ENCODE measurements around the gene WNK1. TPM values are rescaled to one million over a fixed set of nuclear protein-coding genes. Genes with fewer than 3 reads are reported as not detected.

WNK1 gene
- total RNA-seq, 2 experiments from 2014 or later = 84.1 to 131 TPM

DNA sequence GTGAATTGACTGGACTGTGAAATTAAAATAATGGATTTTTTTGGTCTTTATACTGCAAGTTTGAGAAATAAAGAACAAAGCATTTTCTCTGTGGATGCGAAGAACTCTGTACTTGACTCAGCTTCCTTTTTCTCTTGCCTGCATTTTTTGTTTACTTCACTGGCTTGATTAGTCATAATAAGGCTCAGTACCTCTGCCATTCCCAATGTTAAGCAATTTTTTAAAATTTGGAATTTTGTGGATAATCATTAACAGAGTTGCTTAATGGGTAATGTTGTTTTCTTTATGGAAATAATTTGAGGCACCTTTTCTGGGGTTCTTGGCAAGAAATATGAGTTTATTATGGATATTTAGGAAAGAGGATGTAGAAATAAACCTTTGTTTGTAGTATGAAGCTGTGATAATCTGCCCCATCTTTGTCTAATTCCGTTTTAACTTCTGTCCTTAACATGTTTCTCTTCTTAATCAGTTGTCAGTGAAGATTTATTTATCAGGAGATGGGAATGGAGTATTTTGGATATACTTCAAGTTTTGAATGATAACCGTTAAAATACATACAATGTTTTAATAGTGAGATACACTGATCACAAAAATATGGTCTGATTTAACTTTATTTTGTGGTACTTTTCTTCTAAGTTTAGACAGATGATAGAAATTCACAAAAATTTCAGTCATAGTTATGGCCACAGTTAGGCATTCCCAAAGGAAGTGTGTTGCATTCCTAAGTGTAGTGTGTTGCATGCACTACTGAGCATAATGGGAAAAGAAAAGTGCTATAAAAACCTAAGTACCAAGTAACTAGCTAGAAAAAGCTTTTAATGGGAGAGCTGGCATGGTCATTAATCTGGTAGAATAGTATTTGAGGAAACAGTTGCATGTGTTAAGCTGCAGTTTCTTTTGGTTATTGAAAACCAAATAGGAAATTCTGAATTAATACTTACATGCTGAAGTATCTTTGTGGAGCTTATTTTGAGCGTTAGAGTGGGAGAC is 27.7 kb downstream of the WNK1 start:
- H3K27ac ChIP-seq (ENCODE audit: low read depth, low read length, poor library complexity, severe bottlenecking) = no peak overlapping the region
- peaks cover 30% of the 10 kb centered on the region for H4K20me1 ChIP-seq (ENCODE audit: insufficient read depth, low read length)
- peaks cover 13% of the 10 kb centered on the region for H3K36me3 ChIP-seq (ENCODE audit: insufficient read depth, low read length)
- H3K4me1 ChIP-seq (ENCODE audit: insufficient read depth, low read length, poor library complexity, severe bottlenecking) = peaks cover 6% of the 10 kb centered on the region
- H3K9me3 ChIP-seq (ENCODE audit: low read length) = no peaks in the 10 kb centered on the region
- H3K9me2 ChIP-seq (ENCODE audit: insufficient read depth, low read length) = no peaks in the 10 kb centered on the region
- no peak overlapping the region for H3K4me3 ChIP-seq (ENCODE audit: low read depth, low read length, poor library complexity, severe bottlenecking)
- H3K79me2 ChIP-seq (ENCODE audit: insufficient read depth, low read depth, low read length) = peaks cover 88% of the 10 kb centered on the region
- intact Hi-C loops (cut with micrococcal nuclease; ENCODE audit: unreplicated experiment) = no loop called here
- DNase-seq (ENCODE audit: low spot score) = no peak
- no peak overlapping the region; the same call in 1 of the 2 replicates for H3K4me2 ChIP-seq (ENCODE audit: low read length)
- POLR2A ChIA-PET = interaction anchor here (0.6 to 2.3 kb wide), 8 partner anchors 8 to 120 kb away, joined by 3 to 8 read pairs (median 4); no protein-coding TSS in a partner anchor
- no TSS peak for BruUV-seq (replicated peaks)
- TF ChIP-seq, protein P1, sequence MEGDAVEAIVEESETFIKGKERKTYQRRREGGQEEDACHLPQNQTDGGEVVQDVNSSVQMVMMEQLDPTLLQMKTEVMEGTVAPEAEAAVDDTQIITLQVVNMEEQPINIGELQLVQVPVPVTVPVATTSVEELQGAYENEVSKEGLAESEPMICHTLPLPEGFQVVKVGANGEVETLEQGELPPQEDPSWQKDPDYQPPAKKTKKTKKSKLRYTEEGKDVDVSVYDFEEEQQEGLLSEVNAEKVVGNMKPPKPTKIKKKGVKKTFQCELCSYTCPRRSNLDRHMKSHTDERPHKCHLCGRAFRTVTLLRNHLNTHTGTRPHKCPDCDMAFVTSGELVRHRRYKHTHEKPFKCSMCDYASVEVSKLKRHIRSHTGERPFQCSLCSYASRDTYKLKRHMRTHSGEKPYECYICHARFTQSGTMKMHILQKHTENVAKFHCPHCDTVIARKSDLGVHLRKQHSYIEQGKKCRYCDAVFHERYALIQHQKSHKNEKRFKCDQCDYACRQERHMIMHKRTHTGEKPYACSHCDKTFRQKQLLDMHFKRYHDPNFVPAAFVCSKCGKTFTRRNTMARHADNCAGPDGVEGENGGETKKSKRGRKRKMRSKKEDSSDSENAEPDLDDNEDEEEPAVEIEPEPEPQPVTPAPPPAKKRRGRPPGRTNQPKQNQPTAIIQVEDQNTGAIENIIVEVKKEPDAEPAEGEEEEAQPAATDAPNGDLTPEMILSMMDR (conservative IDR thresholded peaks at IDR 0.05; ENCODE audit: low read length) = no peak
- no peak for TF ChIP-seq EZH2phosphoT487 (IDR thresholded peaks at IDR 0.05; ENCODE audit: borderline replicate concordance, low read depth, low read length)
- CTCF ChIA-PET (ENCODE audit: unreplicated experiment) = no interaction called here
- no peak overlapping the region for H2AFZ ChIP-seq (ENCODE audit: low read length)

DNA sequence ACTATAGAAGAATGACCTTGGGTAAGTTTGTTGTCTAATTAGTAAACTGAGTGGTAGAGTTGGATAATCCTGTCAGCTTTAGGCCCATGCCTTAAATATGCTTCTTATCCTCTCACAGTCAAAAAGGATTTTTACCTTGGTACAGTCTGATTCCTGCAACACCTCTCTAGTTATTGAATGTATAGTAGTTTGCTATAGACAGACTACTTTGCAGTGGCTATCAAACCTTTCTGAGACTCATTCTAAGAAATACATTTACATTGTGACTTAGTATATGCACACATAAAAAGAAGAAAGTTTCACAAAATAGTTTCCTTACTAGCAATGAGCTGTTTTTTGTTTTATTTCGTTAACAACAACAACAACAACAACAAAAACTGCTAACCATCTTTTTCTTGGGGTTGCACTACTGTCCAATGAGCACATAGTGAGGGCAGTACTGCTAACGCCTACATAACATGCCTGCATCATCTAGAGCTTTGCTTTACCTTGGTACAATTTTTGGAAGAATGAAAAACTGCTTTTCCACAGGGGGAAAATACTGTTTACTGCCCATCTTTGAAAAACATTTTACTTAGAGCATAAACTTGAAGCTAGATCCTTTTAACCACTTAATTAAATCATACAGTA is 28.5 kb downstream of the WNK1 start:
- H3K36me3 ChIP-seq (ENCODE audit: insufficient read depth, low read length) = peaks cover 4% of the 10 kb centered on the region
- no peaks in the 10 kb centered on the region for H3K9me2 ChIP-seq (ENCODE audit: insufficient read depth, low read length)
- H3K4me1 ChIP-seq (ENCODE audit: insufficient read depth, low read length, poor library complexity, severe bottlenecking) = peaks cover 6% of the 10 kb centered on the region
- no peak overlapping the region for H3K27ac ChIP-seq (ENCODE audit: low read depth, low read length, poor library complexity, severe bottlenecking)
- no peak overlapping the region for H2AFZ ChIP-seq (ENCODE audit: low read length)
- CTCF ChIA-PET (ENCODE audit: unreplicated experiment) = no interaction called here
- H3K4me2 ChIP-seq (ENCODE audit: low read length) = no peak overlapping the region
- POLR2A ChIA-PET = interaction anchor here (0.5 to 2.3 kb wide), 11 partner anchors 9 to 1001 kb away, joined by 3 to 8 read pairs (median 4); no protein-coding TSS in a partner anchor
- H3K9me3 ChIP-seq (ENCODE audit: low read length) = no peaks in the 10 kb centered on the region
- H4K20me1 ChIP-seq (ENCODE audit: insufficient read depth, low read length) = peaks cover 24% of the 10 kb centered on the region
- BruUV-seq (replicated peaks) = no TSS peak
- H3K79me2 ChIP-seq (ENCODE audit: insufficient read depth, low read depth, low read length) = peaks cover 86% of the 10 kb centered on the region
- TF ChIP-seq EZH2phosphoT487 (IDR thresholded peaks at IDR 0.05; ENCODE audit: borderline replicate concordance, low read depth, low read length) = no peak
- TF ChIP-seq, protein P1 (conservative IDR thresholded peaks at IDR 0.05; ENCODE audit: low read length) = no peak
- no peak overlapping the region for H3K4me3 ChIP-seq (ENCODE audit: low read depth, low read length, poor library complexity, severe bottlenecking)
- DNase-seq (ENCODE audit: low spot score) = no peak
- intact Hi-C loops (cut with micrococcal nuclease; ENCODE audit: unreplicated experiment) = no loop called here
